Measurements from ENCODE around the gene PELI2. TPM values are rescaled to one million over a fixed set of nuclear protein-coding genes. Genes with fewer than 3 reads are reported as not detected.

PELI2 gene
- polyA plus RNA-seq, 1 donor (not counting 4 experiments of a cell fraction or from before 2014, with no cell fraction given) = not detected

DNA sequence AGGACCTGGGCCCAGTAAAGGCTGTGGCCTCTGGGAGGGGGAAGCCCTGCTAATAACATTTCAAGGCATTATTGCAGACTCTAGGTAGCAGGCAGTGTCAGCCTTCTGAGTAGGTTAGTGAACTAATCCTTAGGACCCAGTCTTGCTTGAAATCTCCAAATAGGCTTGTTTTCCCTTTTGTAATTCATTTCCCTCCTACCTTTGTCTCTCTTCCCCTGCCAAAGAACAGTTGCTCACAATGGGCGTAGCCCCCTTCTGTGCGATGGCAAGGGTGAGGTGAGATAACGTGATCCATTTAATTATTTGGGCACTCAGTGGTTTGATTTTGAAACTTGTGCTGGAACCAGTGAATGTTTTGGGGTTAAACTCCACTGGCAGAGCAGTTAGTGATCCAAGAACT is 10.9 kb downstream of the PELI2 start:
- Histone ChIP-seq H3K4me1 (ENCODE audit: control insufficient read depth, extremely low read depth, insufficient read depth, low read length) (no peaks in the 10 kb centered on the region), H3K36me3 (ENCODE audit: control insufficient read depth in 2 of 2, extremely low read depth in 1 of 2, insufficient read depth in 2 of 2, low read length in 2 of 2) (no peaks in the 10 kb centered on the region), H3K9ac (ENCODE audit: control insufficient read depth, extremely low read depth, insufficient read depth, low read length) (no peak overlapping the region), H3K9me3 (ENCODE audit: control insufficient read depth, low read depth, low read length) (no peaks in the 10 kb centered on the region), H3K27me3 (ENCODE audit: control insufficient read depth, extremely low read depth, insufficient read depth, low read length) (peaks cover 26% of the 10 kb centered on the region), H3K79me2 (ENCODE audit: control insufficient read depth, insufficient read depth, low read length) (no peaks in the 10 kb centered on the region), H3K9me1 (ENCODE audit: control insufficient read depth, extremely low read depth, insufficient read depth, low read length) (no peaks in the 10 kb centered on the region), H3K4me3 (ENCODE audit: control insufficient read depth in 2 of 3, extremely low read depth in 1 of 3, insufficient read depth in 2 of 3, low read depth in 1 of 3, low read length in 3 of 3) (no peak overlapping the region), H3K27ac (ENCODE audit: control insufficient read depth, insufficient read depth, low read length) (no peak overlapping the region), H3K4me2 (ENCODE audit: control insufficient read depth, extremely low read depth, insufficient read depth, low read depth, low read length) (no peak overlapping the region), H2AFZ (ENCODE audit: control insufficient read depth, low read length) (no peak overlapping the region), H4K20me1 (ENCODE audit: control insufficient read depth, extremely low read depth, insufficient read depth, low read length) (no peaks in the 10 kb centered on the region)
- dilution Hi-C loops (cut with MboI; ENCODE audit: extremely low pct_ligation_motif_present, low sequenced_read_pairs) = no loop called here
- FAIRE-seq (no peak), DNase-seq (ENCODE audit: low read depth, low spot score) (no peak)
- TF ChIP-seq, protein P1, sequence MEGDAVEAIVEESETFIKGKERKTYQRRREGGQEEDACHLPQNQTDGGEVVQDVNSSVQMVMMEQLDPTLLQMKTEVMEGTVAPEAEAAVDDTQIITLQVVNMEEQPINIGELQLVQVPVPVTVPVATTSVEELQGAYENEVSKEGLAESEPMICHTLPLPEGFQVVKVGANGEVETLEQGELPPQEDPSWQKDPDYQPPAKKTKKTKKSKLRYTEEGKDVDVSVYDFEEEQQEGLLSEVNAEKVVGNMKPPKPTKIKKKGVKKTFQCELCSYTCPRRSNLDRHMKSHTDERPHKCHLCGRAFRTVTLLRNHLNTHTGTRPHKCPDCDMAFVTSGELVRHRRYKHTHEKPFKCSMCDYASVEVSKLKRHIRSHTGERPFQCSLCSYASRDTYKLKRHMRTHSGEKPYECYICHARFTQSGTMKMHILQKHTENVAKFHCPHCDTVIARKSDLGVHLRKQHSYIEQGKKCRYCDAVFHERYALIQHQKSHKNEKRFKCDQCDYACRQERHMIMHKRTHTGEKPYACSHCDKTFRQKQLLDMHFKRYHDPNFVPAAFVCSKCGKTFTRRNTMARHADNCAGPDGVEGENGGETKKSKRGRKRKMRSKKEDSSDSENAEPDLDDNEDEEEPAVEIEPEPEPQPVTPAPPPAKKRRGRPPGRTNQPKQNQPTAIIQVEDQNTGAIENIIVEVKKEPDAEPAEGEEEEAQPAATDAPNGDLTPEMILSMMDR (optimal IDR thresholded peaks at IDR 0.05 in 1 of 3, IDR thresholded peaks at IDR 0.05 in 1 of 3, conservative IDR thresholded peaks at IDR 0.05 in 1 of 3; ENCODE audit: extremely low read depth in 1 of 3, insufficient read depth in 2 of 3, low read length in 3 of 3) = no peak
- TF ChIP-seq EZH2 (IDR thresholded peaks at IDR 0.05; ENCODE audit: low read length) = no peak

DNA sequence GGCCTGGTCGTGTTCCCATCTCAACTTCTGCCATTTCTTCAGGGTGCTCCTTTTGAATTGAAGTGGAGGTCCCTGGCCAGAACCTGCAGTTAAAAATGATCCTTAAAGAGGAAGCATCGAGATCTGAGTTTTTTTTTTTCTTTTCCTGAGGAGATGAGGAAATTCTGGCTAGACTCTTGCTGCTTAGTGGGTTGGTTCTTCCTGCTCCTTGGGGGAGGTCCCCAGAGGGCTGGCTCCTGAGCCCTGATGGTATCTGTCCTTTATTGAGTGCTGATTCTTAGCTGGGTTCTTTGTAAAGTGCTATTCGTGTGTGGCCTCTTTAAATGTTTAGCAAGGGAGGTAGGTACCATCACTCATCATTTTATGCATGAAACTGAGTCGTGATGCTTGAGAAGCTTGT is 11.7 kb downstream of the PELI2 start:
- H3K27me3 ChIP-seq (ENCODE audit: control insufficient read depth, extremely low read depth, insufficient read depth, low read length) = peaks cover 19% of the 10 kb centered on the region
- TF ChIP-seq, protein P1 (optimal IDR thresholded peaks at IDR 0.05 in 1 of 3, IDR thresholded peaks at IDR 0.05 in 1 of 3, conservative IDR thresholded peaks at IDR 0.05 in 1 of 3; ENCODE audit: extremely low read depth in 1 of 3, insufficient read depth in 2 of 3, low read length in 3 of 3) = no peak
- TF ChIP-seq EZH2 (IDR thresholded peaks at IDR 0.05; ENCODE audit: low read length) = no peak
- no peak overlapping the region for H3K9ac ChIP-seq (ENCODE audit: control insufficient read depth, extremely low read depth, insufficient read depth, low read length)
- no peak overlapping the region for H3K27ac ChIP-seq (ENCODE audit: control insufficient read depth, insufficient read depth, low read length)
- H2AFZ ChIP-seq (ENCODE audit: control insufficient read depth, low read length) = no peak overlapping the region
- H3K4me3 ChIP-seq (ENCODE audit: control insufficient read depth in 2 of 3, extremely low read depth in 1 of 3, insufficient read depth in 2 of 3, low read depth in 1 of 3, low read length in 3 of 3) = no peak overlapping the region
- no peaks in the 10 kb centered on the region for H3K79me2 ChIP-seq (ENCODE audit: control insufficient read depth, insufficient read depth, low read length)
- H3K4me1 ChIP-seq (ENCODE audit: control insufficient read depth, extremely low read depth, insufficient read depth, low read length) = no peaks in the 10 kb centered on the region
- no peaks in the 10 kb centered on the region for H3K9me3 ChIP-seq (ENCODE audit: control insufficient read depth, low read depth, low read length)
- no peak for FAIRE-seq
- no peak for DNase-seq (ENCODE audit: low read depth, low spot score)
- no peaks in the 10 kb centered on the region for H4K20me1 ChIP-seq (ENCODE audit: control insufficient read depth, extremely low read depth, insufficient read depth, low read length)
- no peaks in the 10 kb centered on the region for H3K36me3 ChIP-seq (ENCODE audit: control insufficient read depth in 2 of 2, extremely low read depth in 1 of 2, insufficient read depth in 2 of 2, low read length in 2 of 2)
- H3K9me1 ChIP-seq (ENCODE audit: control insufficient read depth, extremely low read depth, insufficient read depth, low read length) = no peaks in the 10 kb centered on the region
- no peak overlapping the region for H3K4me2 ChIP-seq (ENCODE audit: control insufficient read depth, extremely low read depth, insufficient read depth, low read depth, low read length)
- dilution Hi-C loops (cut with MboI; ENCODE audit: extremely low pct_ligation_motif_present, low sequenced_read_pairs) = no loop called here

All from keratinocyte (primary cell).